ENCODE data around the gene PTGR2.
"Not testable (repeated sequence)": the region's sequence is repeated elsewhere in the genome, so short reads cannot be mapped to it uniquely, and the experiment has no call there.

Gene PTGR2

GRCh38 chr14:73851567-73852382 is at the start of gene PTGR2:
TSS of gene PTGR2 (plus strand) at chr14:73851831. CDS start at chr14:73858863, 7,032 bp downstream.
- in situ Hi-C loops (cut with MboI; ENCODE audit: low pct_unique_long_range_greater_than_20kb, low sequenced_read_pairs), result no loop called here
- peak; percentile 94 for DNase-seq

DNA sequence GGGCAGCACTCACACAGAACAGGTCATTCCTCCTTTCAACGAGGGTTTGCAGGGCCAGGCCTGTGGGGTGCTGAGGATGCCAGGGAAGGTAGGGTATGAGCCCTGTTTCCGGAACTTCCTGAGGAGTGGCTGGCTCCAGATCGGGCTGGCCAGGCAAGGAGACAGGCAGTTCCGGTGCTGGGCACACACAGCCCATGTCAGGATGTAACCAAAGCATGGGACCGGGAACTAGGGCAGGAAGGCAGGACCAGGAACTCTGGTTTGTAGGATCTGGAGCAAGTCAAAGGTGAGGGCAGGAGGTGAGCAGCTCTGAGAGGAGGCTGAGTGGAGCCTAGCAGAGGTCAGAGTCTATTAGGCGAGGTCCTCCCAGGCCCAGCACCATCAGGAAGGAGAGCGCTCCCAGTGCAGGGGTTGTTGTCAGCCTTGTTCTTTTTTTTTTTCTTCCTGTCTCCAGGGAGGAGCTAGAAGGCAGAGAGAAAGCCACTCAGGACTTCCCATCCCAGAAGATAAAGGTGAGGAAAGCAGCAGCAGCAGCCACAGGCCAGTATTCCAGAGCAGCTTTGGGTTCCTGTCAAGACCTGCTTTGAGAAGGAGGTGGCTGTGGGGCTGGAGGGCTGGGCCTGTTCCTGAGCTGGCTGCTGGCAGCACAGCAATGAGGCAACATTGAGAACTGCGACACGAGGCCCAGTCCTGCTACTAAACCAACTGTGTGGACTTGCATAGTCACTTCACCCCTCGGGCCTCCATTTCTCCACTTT is 49.0 kb upstream of the PTGR2 start:
- no peak for DNase-seq
- in situ Hi-C loops (cut with MboI; ENCODE audit: low pct_unique_long_range_greater_than_20kb, low sequenced_read_pairs), result no loop called here

DNA sequence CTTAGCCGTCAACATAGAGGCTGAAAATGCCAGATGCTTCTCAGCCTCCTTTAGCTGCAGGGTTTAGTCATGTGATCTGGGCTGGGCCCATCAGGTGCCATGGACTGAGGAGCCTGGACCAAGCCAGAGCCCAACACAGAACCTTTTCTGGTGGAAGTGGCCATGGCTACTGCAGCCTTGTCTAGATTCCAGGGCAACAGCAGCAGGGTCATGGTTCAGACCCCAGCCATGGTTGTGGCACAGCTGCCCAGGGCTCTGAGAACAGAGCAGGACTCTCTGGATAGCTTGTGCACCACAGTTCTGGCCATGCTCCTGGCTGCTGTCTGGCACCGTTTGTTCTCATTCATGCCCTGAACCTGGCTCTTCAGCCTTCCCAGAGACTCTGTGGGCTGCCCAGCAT is 47.0 kb upstream of the PTGR2 start:
- in situ Hi-C loops (cut with MboI; ENCODE audit: low pct_unique_long_range_greater_than_20kb, low sequenced_read_pairs), result no loop called here
- DNase-seq, result no peak

GRCh38 chr14:73807457-73807856 is 44.2 kb upstream of the PTGR2 start:
- in situ Hi-C loops (cut with MboI; ENCODE audit: low pct_unique_long_range_greater_than_20kb, low sequenced_read_pairs), result no loop called here
- no peak for DNase-seq

- DNase-seq, result no peak
- in situ Hi-C loops (cut with MboI; ENCODE audit: low pct_unique_long_range_greater_than_20kb, low sequenced_read_pairs), result no loop called here
Measured at GRCh38 chr14:73809391-73809790, 42.2 kb upstream of the PTGR2 start.

- peak; percentile 36 for DNase-seq
- in situ Hi-C loops (cut with MboI; ENCODE audit: low pct_unique_long_range_greater_than_20kb, low sequenced_read_pairs), result no loop called here
Measured at GRCh38 chr14:73810478-73811163, 41.0 kb upstream of the PTGR2 start.

GRCh38 chr14:73811164-73811503 is 40.5 kb upstream of the PTGR2 start:
- DNase-seq, result no peak
- in situ Hi-C loops (cut with MboI; ENCODE audit: low pct_unique_long_range_greater_than_20kb, low sequenced_read_pairs), result no loop called here

- in situ Hi-C loops (cut with MboI; ENCODE audit: low pct_unique_long_range_greater_than_20kb, low sequenced_read_pairs), result no loop called here
- DNase-seq, result no peak
Measured at GRCh38 chr14:73814153-73814552, 37.5 kb upstream of the PTGR2 start.

DNA sequence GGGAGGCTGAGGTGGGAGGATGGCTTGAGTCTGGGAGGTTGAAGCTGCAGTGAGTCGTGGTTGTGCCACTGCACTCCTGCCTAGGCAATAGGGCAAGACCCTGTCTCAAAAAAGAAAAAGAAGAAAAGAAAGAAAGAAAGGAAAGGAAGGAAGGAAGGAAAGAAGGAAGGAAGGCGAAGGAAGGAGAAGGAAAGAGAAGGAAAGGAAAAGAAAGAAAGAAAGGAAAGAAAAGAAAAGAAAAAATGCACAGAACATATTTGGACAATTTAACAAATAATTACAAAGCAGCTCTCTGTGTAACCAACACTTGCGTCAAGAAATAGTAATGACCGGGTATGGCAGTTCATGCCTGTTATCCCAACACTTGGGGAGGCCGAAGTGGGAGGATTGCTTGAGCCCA is 35.8 kb upstream of the PTGR2 start:
- in situ Hi-C loops (cut with MboI; ENCODE audit: low pct_unique_long_range_greater_than_20kb, low sequenced_read_pairs), result no loop called here

GRCh38 chr14:73816393-73816816 is 35.2 kb upstream of the PTGR2 start:
- no peak for DNase-seq
- in situ Hi-C loops (cut with MboI; ENCODE audit: low pct_unique_long_range_greater_than_20kb, low sequenced_read_pairs), result no loop called here

More for the DNA sequence above, 35.8 kb upstream of the PTGR2 start:
- DNase-seq, result no peak

DNA sequence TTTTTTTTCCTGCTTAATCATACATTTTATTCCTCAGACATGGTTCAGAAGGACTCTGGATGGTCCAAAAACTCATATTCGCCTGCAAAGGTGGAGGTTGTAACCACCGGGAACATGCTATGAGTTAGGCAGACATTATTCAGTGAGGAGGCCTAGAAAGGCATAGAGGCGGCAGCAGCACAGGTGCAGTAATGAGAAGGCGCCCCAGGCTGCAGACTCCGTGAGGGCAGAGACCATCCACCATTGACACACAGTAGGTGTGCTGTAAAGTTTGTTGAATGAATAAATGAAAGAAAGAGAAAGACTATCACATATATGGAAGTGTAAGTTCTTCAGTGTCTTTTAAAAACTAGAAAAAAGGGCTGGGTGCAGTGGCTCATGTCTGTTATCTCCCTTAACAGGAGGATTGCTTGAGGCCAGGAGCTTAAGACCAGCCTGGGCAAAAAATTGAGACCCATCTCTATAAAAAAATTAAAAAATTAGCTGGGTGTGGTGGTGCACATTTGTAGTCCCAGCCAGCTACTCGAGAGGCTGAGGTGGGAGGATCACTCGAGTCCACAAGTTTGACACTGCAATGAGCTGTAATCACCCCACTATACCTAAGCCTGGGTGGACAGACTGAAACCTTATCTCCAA is 34.5 kb upstream of the PTGR2 start:
- DNase-seq, result no peak
- in situ Hi-C loops (cut with MboI; ENCODE audit: low pct_unique_long_range_greater_than_20kb, low sequenced_read_pairs), result no loop called here

DNA sequence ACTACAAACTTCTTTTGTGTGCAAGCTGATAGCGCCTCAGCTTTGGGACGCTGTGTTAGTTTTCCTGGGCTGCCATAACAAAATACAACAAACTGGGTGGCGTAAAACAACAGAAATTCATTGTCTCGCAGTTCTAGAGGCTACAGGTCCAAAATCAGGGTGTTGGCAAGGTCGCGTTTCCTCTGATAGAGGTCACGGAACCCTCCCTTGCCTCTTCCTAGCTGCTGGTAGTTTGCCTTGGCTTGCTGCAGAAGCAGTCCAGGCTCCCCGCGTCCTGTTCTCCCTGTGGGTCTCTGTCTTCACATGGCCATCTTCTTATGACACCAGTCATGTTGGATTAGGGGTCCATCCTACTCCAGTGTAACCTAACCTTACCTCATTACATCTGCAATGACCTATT is 32.8 kb upstream of the PTGR2 start:
- in situ Hi-C loops (cut with MboI; ENCODE audit: low pct_unique_long_range_greater_than_20kb, low sequenced_read_pairs), result no loop called here
- DNase-seq, result no peak

DNA sequence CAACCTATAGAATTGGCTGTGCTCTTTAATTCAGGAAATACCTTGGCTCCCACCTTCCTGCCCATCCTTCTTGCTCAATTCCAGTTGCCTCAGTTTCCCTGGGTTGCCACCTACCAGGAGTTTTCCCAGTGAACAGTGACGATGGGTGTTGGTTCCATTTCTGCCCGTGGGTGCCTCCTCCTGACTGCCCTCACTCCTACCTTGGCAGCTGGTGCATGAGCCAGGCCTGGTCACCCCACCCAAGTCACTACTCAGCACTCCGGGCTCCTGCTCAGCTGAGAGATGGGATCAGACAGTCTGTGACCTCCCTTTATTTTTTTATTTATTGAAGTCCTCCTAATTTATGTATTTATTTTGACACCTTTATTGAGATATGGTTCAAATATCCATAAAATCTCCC is 31.0 kb upstream of the PTGR2 start:
- in situ Hi-C loops (cut with MboI; ENCODE audit: low pct_unique_long_range_greater_than_20kb, low sequenced_read_pairs), result no loop called here
- DNase-seq, result no peak

DNA sequence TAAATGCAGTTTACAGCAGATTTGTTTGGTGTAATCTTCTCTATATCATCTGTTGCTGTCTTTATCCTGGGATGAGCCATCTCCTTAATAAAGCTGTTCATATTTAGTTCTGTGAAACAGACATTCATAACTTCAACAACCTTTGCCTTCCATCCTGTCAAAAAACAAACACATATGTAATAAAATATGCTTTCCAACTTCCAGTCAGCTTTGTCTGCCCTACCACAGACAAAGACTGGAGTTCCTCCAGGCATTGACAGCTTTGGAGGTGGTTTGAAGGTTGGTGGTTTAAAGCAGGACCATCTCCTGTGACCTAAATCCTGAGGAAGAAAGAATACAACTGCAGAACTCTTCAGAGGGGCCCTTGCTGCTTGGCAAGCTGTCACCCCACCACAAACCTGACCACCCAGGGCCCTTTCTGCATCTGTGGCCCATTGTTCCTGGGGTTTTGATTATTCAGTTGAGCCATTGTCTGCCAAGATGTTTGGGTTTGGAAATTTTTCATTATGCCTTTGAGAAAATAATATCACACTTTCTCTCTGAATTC is 28.2 kb upstream of the PTGR2 start:
- no peak for DNase-seq
- in situ Hi-C loops (cut with MboI; ENCODE audit: low pct_unique_long_range_greater_than_20kb, low sequenced_read_pairs), result no loop called here

- in situ Hi-C loops (cut with MboI; ENCODE audit: low pct_unique_long_range_greater_than_20kb, low sequenced_read_pairs), result no loop called here
Measured at GRCh38 chr14:73824127-73824526, 27.5 kb upstream of the PTGR2 start.

GRCh38 chr14:73824536-73824935 is 27.1 kb upstream of the PTGR2 start:
- no peak for DNase-seq
- in situ Hi-C loops (cut with MboI; ENCODE audit: low pct_unique_long_range_greater_than_20kb, low sequenced_read_pairs), result no loop called here

More at GRCh38 chr14:73824127-73824526, 27.5 kb upstream of the PTGR2 start:
- no peak for DNase-seq

- DNase-seq, result peak; percentile 82
- in situ Hi-C loops (cut with MboI; ENCODE audit: low pct_unique_long_range_greater_than_20kb, low sequenced_read_pairs), result no loop called here
Measured at GRCh38 chr14:73825551-73826188, 26.0 kb upstream of the PTGR2 start.

GRCh38 chr14:73827190-73827589 is 24.4 kb upstream of the PTGR2 start:
- in situ Hi-C loops (cut with MboI; ENCODE audit: low pct_unique_long_range_greater_than_20kb, low sequenced_read_pairs); DNase-seq: not testable (repeated sequence)

- no peak for DNase-seq
- in situ Hi-C loops (cut with MboI; ENCODE audit: low pct_unique_long_range_greater_than_20kb, low sequenced_read_pairs), result no loop called here
Measured at GRCh38 chr14:73829071-73829470, 22.6 kb upstream of the PTGR2 start.

All from KBM-7 (cell line).